Lung (tissue), 12 donors: ENCODE data around the gene DTX3. TPM values are rescaled to one million over a fixed set of nuclear protein-coding genes. Genes with fewer than 3 reads are reported as not detected.

Experiments
- ATAC-seq: fragments of 200-7000 bp; cut with Tn5 transposase; one replicate; pipeline ENCODE4 v1.9.1; 2020; ENCODE audit warnings: moderate number of reproducible peaks; ENCODE audit not compliant: insufficient read depth, low FRiP score
- DNase-seq, 3 donors: peaks; one replicate each; pipeline ENCODE4 v3.0.0-alpha.2; 2013 to 2017
- H3K27ac ChIP-seq, 2 donors: one replicate each; pipeline ENCODE4 v1.5.1; 2013; ENCODE audit warnings: mild to moderate bottlenecking in 2 of 2, moderate library complexity in 2 of 2, control low read depth in 1 of 2, inconsistent platforms in 1 of 2, low read depth in 1 of 2, low read length in 1 of 2
- H3K27me3 ChIP-seq, 3 donors: one replicate each; pipeline ENCODE4 v1.5.1; 2013; ENCODE audit warnings: low read length in 2 of 3; ENCODE audit not compliant: control insufficient read depth in 3 of 3, insufficient read depth in 3 of 3
- H3K36me3 ChIP-seq, 4 donors: one replicate each; pipeline ENCODE4 v1.5.1; 2013; ENCODE audit warnings: low read length in 4 of 4, mild to moderate bottlenecking in 1 of 4, moderate library complexity in 1 of 4; ENCODE audit not compliant: control insufficient read depth in 4 of 4, insufficient read depth in 4 of 4
- H3K4me1 ChIP-seq, 5 donors: one replicate each; pipeline ENCODE4 v1.5.1; 2013; ENCODE audit warnings: low read length in 5 of 5, mild to moderate bottlenecking in 2 of 5, moderate library complexity in 1 of 5; ENCODE audit not compliant: control insufficient read depth in 5 of 5, insufficient read depth in 5 of 5
- H3K4me3 ChIP-seq: one replicate; pipeline ENCODE4 v1.5.1; 2013; ENCODE audit warnings: mild to moderate bottlenecking, control low read depth, moderate library complexity
- H3K9ac ChIP-seq, 2 donors: one replicate each; pipeline ENCODE4 v1.5.1; 2013; ENCODE audit warnings: low read length in 2 of 2, control low read depth in 1 of 2; ENCODE audit not compliant: insufficient read depth in 1 of 2
- H3K9me3 ChIP-seq, 4 donors: one replicate each; pipeline ENCODE4 v1.5.1; 2013; ENCODE audit warnings: low read length in 3 of 4, mild to moderate bottlenecking in 1 of 4, moderate library complexity in 1 of 4; ENCODE audit not compliant: control insufficient read depth in 4 of 4, insufficient read depth in 3 of 4
- WGBS, 2 donors: extraction: QIAGEN DNeasy Blood & Tissue Kit; methylation state at CpG; one replicate each; pipeline ENCODE4 v1.1.7; 2013; 5-methylcytosine and 5-hydroxymethylcytosine counted together
- polyA plus RNA-seq, 2 donors: library from polyadenylated mRNA; stranded (reverse); fragments of 200-250 nt; gene quantifications; one replicate each; pipeline ENCODE4 v1.2.1, GENCODE V29; 2013
- total RNA-seq, 2 donors: library from RNA; depleted of rRNA in 1 of 2; stranded (reverse); fragments of >200 nt in 1 of 2; gene quantifications; one replicate each; pipeline ENCODE4 v1.2.1, GENCODE V29; 2014 to 2021
- TF ChIP-seq, protein P1 (sequence below): IDR thresholded peaks from 2 replicates; pipeline ENCODE4 v1.5.1; 2012; ENCODE audit warnings: mild to moderate bottlenecking; ENCODE audit errors: control extremely low read depth, extremely low read depth
- donor health status: control.
- donor health status: control.
- donor health status: Bipolar disorder and iron deficiency.
- donor health status: healthy.
- donor health status: DM: yes; HTN: yes; CAD: no.

Gene DTX3
- total and polyA plus RNA-seq, 4 donors, result 13.9 to 40.1 (median 24.9) TPM

DNA sequence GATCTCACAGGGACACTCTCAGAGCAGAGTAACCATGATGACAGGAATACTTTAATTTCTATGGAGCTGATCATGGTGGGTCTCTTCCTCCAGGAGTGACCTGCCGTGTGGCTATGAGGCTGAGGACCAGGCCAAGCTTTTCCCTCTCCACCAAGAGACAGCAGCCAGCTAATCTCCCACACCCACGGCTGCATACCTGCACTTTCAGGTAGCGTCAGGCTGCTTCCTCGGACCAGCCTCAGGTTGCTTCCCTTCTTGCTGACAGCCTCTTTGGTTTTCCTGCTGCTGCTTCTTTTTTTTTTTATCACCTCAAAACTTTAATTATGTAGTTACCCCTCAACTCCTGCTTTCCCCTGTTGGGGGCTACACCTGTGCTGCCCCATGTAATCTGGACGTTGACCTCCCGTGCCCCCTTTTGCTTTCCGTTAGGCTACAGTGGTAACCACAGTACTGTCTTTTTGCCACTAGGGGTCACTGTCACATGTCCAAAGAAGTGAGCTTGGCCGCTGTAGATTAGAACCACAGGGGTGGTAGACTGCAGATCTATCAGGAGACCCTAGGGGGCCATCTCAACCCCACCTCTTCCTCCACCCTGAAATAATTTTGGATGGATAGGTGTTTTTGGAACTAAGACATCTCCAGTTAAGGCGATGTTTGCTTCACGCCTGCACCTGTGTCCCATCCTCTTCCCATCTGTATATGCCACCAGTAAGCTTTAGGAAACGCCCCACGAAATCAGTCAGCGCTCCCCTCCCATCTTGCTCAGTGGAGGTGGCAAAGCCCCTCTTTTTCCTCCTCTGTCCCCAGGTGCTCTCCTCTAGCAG is 21.4 kb upstream of the DTX3 start:
- WGBS, 2 donors, result 47 to 54% methylated on average over 13 of the region's 13 CpGs
- TF ChIP-seq, protein P1, sequence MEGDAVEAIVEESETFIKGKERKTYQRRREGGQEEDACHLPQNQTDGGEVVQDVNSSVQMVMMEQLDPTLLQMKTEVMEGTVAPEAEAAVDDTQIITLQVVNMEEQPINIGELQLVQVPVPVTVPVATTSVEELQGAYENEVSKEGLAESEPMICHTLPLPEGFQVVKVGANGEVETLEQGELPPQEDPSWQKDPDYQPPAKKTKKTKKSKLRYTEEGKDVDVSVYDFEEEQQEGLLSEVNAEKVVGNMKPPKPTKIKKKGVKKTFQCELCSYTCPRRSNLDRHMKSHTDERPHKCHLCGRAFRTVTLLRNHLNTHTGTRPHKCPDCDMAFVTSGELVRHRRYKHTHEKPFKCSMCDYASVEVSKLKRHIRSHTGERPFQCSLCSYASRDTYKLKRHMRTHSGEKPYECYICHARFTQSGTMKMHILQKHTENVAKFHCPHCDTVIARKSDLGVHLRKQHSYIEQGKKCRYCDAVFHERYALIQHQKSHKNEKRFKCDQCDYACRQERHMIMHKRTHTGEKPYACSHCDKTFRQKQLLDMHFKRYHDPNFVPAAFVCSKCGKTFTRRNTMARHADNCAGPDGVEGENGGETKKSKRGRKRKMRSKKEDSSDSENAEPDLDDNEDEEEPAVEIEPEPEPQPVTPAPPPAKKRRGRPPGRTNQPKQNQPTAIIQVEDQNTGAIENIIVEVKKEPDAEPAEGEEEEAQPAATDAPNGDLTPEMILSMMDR, result peak; percentile 97
- Histone ChIP-seq H3K4me1 (no peaks in the 10 kb centered on the region), H3K27me3 (peaks cover 0 to 13% (median 12%) of the 10 kb centered on the region in 3 donors), H3K36me3 (no peaks in the 10 kb centered on the region), H3K9me3 (no peaks in the 10 kb centered on the region), H3K4me3 (no peak overlapping the region), H3K9ac (no peak overlapping the region), H3K27ac (no peak overlapping the region)
- ATAC-seq (peak; percentile 88), DNase-seq (peak; percentile 80 to 88 (median 83))

DNA sequence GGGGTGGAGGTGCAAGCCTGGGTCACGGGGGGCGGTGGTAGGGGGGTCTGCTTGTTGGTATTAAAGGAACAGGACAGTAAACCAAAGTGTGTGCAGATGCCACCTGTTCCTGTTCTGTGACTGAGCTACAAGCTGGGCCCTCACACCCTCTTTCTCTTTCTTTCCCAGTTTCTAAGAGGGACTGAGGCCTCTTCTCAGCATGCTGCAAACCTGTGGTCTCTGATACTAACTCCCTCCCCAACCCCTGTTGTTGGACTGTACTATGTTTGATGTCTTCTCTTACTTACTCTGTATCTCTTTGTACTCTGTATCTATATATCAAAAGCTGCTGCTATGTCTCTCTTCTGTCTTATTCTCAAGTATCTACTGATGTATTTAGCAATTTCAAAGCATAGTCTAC is 20.6 kb upstream of the DTX3 start:
- WGBS, 2 donors, result 97 to 100% methylated on average over 2 of the region's 2 CpGs
- DNase-seq (no peak), ATAC-seq (no peak)

DNA sequence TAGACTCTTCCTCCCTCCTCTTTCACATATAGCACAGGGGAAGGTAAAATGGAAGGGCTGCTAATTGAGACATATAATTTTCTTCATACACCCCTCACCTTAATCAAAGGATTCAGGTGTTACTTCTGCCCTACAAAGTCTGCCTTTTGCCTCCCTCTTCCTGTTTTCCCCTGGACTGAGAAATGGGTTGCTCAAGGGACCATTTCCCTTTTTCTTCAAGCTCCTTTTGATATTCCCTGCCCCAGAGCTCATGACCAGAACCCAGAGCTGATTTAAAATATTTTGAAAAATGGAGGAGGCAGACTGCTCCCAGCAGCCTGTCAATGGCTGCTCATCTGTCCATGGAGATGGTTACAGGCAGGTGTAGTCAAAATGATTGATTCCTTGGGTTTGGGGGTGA is 19.9 kb upstream of the DTX3 start:
- Histone ChIP-seq H3K9ac (no peak overlapping the region), H3K27ac (no peak overlapping the region), H3K27me3 (peaks cover 0 to 13% (median 13%) of the 10 kb centered on the region in 3 donors), H3K36me3 (no peaks in the 10 kb centered on the region), H3K4me3 (no peak overlapping the region), H3K4me1 (no peaks in the 10 kb centered on the region), H3K9me3 (no peaks in the 10 kb centered on the region)
- TF ChIP-seq, protein P1, result no peak
- no peak for DNase-seq
- ATAC-seq, result no peak

More for the DNA sequence above, 20.6 kb upstream of the DTX3 start:
- H3K36me3 ChIP-seq, result no peaks in the 10 kb centered on the region
- no peak overlapping the region for H3K27ac ChIP-seq
- no peaks in the 10 kb centered on the region for H3K9me3 ChIP-seq
- H3K4me1 ChIP-seq, result no peaks in the 10 kb centered on the region
- no peak overlapping the region for H3K9ac ChIP-seq
- H3K27me3 ChIP-seq, result peaks cover 0 to 13% (median 13%) of the 10 kb centered on the region in 3 donors
- H3K4me3 ChIP-seq, result no peak overlapping the region
- TF ChIP-seq, protein P1, result no peak
